Stimulated activated CD8-positive, alpha-beta memory T cell treated with anti-CD3 and anti-CD28 coated beads, Interleukin-2, amount 100 ng/mL, for 1 hour (primary cell): Measurements from ENCODE around the gene MAP3K10.
"Not testable (repeated sequence)": the region's sequence is repeated elsewhere in the genome, so short reads cannot be mapped to it uniquely, and the experiment has no call there.

Experiments
- DNase-seq, 2 donors: peaks; one replicate each; pipeline ENCODE4 v3.0.0-alpha.2; 2020; ENCODE audit warnings: low read depth in 2 of 2

Gene MAP3K10

GRCh38 chr19:40190891-40191835, at the start of gene MAP3K10:
Gene MAP3K10 (plus strand): TSS chr19:40191426. CDS start chr19:40192032, 606 bp downstream.
- DNase-seq: peak; percentile 46 to 51

- DNase-seq: no peak
Observed at GRCh38 chr19:40141551-40141950, 49.7 kb upstream of the MAP3K10 start.

DNA sequence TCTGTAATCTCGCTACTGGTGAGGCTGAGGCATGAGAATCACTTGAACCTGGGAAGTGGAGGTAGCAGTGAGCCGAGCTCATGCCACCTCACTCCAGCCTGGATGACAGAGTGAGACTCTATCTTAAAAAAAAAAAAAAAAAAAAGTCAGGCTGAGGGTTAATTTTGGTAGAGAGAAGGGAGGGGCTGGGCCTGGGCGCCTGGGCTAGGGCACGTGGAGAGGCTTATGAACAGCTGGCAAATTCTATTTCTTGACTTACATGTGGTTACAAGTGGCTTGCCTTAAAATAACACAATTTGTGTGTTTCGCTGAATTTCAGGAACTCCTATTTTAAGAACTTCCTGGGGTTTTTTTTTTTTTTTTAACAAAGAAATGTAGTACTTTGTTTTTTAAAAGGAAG, 47.6 kb upstream of the MAP3K10 start:
- DNase-seq: peak in 1 of 2 donors; percentile 14

DNA sequence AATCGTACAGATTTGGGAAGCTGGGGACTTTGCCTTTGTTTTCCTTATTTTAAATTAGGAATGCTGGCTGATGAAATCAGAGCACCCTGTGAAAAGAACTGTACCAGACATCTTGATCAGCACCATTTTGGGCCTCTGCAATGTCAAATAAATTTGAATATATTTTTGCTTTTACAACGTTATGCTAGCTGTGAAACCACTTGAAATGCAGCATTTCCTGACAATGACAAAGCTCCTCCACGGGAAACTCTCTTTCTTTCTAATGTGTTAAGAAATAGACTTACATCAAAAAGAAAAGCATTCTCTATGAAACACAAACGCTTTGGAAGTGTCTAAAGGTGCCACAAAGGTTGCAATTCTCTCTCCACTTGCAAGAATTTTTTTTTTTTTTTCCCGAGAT, 47.1 kb upstream of the MAP3K10 start:
- DNase-seq: no peak

DNA sequence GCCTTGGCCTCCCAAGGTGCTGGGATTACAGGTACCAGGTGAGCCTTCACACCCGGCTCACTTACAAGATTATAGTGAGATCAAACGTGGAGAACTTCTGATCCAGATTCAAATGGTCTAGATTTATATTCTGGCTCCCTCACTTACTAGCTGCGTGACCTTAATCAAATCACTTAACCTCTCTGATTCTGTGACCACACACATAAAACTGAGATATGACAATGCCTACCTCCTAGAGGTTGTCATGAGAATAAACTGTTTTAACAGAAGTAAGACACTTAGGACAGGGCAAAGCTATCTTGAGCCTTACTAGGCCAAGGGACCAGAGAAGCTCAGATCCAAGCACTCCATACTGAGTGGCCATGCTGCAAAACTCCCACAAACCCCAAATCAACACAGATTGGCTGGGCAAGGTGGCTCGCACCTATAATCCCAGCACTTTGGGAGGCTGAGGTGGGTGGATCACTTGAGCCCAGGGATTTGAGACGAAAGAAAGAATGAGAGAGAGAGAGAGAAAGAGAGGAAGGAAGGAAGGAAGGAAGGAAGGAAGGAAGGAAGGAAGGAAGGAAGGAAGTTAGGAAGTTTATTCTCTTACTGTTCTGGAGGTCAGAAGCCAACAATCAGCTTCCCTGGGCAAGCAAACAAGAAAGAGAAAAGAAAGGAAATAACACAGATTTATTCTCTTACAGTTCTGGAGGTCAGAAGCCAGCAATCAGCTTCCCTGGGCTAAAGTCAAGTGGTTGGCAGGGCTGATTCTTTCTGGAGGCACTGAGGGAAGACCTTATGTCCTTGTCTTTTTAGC, 46.1 kb upstream of the MAP3K10 start:
- DNase-seq: no peak

- not testable (repeated sequence) for DNase-seq
Observed at GRCh38 chr19:40145749-40146029, 45.5 kb upstream of the MAP3K10 start.

GRCh38 chr19:40147338-40147692, 43.9 kb upstream of the MAP3K10 start:
- DNase-seq: no peak

- DNase-seq: no peak
Observed at GRCh38 chr19:40147693-40148347, 43.4 kb upstream of the MAP3K10 start.

GRCh38 chr19:40149501-40149900, 41.7 kb upstream of the MAP3K10 start:
- DNase-seq: no peak

GRCh38 chr19:40150170-40150569, 41.1 kb upstream of the MAP3K10 start:
- no peak for DNase-seq

- no peak for DNase-seq
Observed at GRCh38 chr19:40154121-40154680, 37.0 kb upstream of the MAP3K10 start.

DNA sequence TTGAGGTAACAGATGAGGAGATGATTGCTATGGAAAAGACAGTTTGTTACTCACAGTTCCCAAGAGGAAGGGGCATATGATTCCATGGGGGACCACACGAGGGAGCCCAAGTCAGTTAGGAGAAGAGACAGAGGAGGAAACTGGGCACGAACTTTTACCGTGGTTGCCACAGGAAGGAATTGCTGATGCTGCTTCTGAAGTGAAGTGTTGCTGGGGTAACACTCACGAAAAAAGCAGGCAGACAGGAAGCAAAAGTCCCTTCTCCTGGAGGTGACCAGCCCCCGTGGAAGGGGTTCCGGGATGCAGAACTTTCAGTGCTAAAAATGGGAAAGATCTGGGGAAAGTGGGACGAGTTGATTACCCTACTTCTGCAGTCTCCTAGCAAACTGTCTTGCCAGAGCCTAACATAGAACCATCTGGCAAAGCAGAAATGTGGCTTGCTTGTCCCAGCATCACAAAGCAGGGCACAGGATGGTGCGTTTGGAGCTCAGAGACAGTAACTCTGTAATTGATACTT, 35.4 kb upstream of the MAP3K10 start:
- no peak for DNase-seq

DNA sequence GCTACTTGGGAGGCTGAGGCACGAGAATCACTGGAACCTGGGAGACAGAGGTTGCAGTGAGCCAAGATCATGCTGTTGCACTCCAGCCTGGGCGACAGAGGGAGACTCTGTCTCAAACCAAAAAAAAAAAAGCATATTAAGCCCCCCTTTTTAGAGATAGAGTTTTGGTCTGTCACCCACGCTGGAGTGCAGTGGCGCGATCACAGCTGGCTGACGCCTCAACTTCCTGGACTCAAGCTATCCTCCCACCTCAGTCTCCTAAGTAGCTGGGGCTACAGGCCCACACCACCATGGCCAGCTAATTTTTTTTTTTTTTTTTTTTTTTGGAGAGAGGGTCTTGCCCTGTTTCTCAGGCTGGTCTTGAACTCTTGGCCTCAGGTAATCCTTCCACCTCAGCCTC, 34.2 kb upstream of the MAP3K10 start:
- DNase-seq: no peak

GRCh38 chr19:40159744-40160143, 31.5 kb upstream of the MAP3K10 start:
- DNase-seq: no peak

DNA sequence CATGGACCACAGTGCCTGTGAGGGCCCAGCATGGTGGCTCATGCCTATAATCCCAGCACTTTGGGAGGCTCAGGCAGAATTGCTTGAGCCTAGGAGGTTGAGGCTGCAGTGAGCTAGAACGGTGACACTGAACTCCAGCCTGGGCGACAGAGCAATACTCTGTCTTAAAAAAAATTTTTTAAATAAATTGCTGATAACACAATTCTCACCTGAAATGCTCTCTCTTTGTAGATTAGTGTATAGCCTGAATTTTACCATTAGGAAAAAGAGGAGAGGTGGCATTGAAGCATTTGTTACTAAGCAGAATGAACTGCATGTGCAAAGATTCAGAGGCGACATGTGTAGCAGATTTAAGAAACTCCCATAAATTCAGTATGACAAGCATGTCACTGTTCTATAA, 29.1 kb upstream of the MAP3K10 start:
- no peak for DNase-seq

DNA sequence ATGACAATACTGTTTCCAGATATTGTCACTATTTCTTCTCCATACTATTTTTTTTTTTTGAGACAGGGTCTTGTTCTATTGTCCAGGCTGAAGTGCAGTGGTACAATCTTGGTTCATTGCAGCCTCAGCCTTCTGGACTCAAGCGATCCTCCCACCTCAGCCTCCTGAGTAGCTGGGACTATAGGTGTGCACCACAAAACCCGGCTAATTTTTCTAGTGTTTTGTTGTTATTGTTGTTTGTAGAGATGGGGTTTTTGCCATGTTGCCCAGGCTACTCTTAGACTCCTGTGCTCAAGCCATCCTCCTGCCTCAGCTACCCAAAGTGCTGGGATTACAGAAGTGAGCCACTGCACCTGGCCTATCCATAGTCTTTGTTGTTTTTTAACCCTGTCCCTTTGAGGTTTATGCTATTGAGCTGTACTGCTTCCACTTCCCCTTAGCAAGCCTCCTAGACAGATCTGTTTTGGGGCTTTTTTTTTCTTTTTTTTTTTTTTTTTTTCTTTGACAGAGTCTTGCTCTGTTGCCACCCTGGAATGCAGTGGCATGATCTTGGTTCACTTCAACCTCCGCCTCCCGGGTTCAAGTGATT, 27.6 kb upstream of the MAP3K10 start:
- DNase-seq: no peak

DNA sequence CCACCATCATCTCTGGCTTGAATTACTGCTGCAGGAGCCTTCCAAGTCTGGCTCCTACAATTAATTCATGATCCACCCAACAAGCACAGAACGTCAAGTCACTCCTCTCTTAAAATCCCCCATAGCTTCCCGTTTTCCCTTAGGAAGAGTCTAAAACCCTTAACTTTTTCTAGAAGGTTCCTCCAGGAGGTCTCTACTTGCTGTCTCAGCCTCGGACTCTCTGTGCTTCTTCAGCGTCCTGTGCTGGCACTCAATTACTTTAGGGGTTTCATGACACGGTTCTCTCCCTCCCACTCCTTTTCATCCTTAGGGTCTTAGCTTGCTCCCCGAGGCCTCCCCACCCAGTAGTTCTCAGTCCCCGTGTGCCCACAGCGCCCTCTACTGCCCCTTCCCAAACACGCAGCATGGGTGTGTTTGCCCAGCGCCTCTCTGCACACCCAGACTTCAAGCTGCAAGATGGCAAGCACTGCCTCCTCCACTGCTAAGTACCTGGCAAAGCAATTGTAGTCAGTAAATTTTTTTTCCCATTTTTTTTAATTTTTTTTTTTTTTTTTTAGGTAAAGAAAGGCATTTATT, 25.8 kb upstream of the MAP3K10 start:
- peak; percentile 34 to 39 for DNase-seq

GRCh38 chr19:40169482-40170302, 21.5 kb upstream of the MAP3K10 start:
- DNase-seq: not testable (repeated sequence)

DNA sequence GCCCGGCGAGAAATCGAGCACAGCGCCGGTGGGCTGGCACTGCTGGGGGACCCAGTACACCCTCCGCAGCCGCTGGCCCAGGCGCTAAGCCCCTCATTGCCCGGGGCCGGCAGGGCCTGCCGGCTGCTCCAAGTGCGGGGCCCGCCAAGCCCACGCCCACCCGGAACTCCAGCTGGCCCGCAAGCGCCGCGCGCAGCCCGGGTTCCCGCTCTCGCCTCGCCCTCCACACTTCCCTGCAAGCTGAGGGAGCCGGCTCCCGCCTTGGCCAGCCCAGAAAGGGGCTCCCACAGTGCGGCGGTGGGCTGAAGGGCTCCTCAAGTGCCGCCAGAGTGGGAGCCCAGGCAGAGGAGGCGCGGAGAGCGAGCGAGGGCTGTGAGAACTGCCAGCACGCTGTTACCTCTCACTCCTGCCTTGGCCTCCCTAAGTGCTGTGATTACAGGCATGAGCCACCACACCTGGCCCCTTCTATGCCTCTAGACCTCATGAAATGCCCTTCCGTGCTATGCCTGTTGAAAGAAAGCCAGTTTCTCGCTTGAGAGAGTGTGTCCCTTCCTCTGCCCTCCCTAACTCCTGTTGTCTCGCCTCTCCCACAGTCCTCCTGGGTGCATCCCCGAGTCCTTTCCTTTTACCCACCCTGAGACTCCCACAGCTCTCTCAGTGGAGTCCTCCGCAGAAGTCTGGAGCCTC, 20.8 kb upstream of the MAP3K10 start:
- not testable (repeated sequence) for DNase-seq

DNA sequence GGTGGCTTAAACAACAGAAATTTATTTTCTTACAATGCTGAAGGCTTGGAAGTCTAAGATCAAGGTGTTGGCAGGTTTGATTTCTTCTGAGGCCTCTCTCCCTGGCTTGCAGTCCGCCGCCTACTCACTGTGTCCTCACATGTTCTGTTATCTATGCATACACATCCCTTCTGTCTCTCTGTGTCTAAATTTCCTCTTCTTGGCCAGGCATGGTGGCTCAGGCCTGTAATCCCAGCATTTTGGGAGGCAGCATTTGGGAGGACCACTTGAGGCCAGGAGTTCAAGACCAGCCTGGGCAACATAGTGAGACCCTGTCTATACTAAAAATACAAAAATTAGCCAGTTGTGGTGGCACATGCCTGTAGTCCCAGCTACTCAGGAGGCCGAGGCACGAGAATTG, 19.9 kb upstream of the MAP3K10 start:
- not testable (repeated sequence) for DNase-seq
